ENCODE data around the gene DNAH2.

The DNAH2 gene

GRCh38 chr17:7864995-7865650 lies 147.6 kb downstream of the DNAH2 start:
- no peaks in the 10 kb centered on the region for H3K4me1 ChIP-seq
- no peak for DNase-seq
- H3K36me3 ChIP-seq = no peaks in the 10 kb centered on the region
- TF ChIP-seq, protein P1, sequence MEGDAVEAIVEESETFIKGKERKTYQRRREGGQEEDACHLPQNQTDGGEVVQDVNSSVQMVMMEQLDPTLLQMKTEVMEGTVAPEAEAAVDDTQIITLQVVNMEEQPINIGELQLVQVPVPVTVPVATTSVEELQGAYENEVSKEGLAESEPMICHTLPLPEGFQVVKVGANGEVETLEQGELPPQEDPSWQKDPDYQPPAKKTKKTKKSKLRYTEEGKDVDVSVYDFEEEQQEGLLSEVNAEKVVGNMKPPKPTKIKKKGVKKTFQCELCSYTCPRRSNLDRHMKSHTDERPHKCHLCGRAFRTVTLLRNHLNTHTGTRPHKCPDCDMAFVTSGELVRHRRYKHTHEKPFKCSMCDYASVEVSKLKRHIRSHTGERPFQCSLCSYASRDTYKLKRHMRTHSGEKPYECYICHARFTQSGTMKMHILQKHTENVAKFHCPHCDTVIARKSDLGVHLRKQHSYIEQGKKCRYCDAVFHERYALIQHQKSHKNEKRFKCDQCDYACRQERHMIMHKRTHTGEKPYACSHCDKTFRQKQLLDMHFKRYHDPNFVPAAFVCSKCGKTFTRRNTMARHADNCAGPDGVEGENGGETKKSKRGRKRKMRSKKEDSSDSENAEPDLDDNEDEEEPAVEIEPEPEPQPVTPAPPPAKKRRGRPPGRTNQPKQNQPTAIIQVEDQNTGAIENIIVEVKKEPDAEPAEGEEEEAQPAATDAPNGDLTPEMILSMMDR (IDR thresholded peaks at IDR 0.05; ENCODE audit: low read depth, low read length) = no peak
- no peaks in the 10 kb centered on the region for H3K27me3 ChIP-seq
- H3K9me3 ChIP-seq = no peaks in the 10 kb centered on the region
- no peak overlapping the region for H3K4me3 ChIP-seq (ENCODE audit: low read depth, low read length)

DNA sequence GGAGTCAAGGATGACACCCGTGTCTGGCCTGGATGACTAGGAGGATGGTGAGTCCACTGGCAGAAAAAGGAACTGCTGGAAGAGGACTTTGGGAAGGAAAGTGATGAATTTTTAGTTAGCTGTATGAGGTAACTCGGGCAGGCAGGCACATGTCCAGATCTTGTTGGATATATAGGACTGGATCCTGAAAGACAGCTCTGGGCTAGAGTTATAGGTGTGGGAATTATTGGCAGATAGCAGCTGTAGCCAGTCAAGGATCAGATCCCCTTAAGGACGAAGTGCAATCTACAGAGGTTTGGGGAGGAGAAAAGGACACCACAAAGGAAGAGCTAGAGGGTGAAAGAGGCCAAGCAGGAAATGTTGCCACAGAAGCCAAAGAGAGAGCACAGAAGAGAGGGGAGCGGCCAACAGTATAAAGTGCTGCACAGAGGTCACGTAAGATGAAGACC lies 150.4 kb downstream of the DNAH2 start:
- no peak overlapping the region for H3K4me3 ChIP-seq (ENCODE audit: low read depth, low read length)
- no peaks in the 10 kb centered on the region for H3K9me3 ChIP-seq
- DNase-seq = no peak
- H3K27me3 ChIP-seq = no peaks in the 10 kb centered on the region
- TF ChIP-seq, protein P1 (IDR thresholded peaks at IDR 0.05; ENCODE audit: low read depth, low read length) = no peak
- no peaks in the 10 kb centered on the region for H3K36me3 ChIP-seq
- no peaks in the 10 kb centered on the region for H3K4me1 ChIP-seq

GRCh38 chr17:7873051-7873450 lies 155.5 kb downstream of the DNAH2 start:
- no peaks in the 10 kb centered on the region for H3K36me3 ChIP-seq

GRCh38 chr17:7875804-7876370 lies 158.3 kb downstream of the DNAH2 start:
- Histone ChIP-seq H3K4me1 (no peaks in the 10 kb centered on the region), H3K9me3 (no peaks in the 10 kb centered on the region), H3K27me3 (no peaks in the 10 kb centered on the region), H3K4me3 (ENCODE audit: low read depth, low read length) (no peak overlapping the region), H3K36me3 (peaks cover 5% of the 10 kb centered on the region; the same call in 1 of the 2 replicates)
- TF ChIP-seq, protein P1 (IDR thresholded peaks at IDR 0.05; ENCODE audit: low read depth, low read length) = no peak
- DNase-seq = no peak

More at GRCh38 chr17:7873051-7873450, 155.5 kb downstream of the DNAH2 start:
- TF ChIP-seq, protein P1 (IDR thresholded peaks at IDR 0.05; ENCODE audit: low read depth, low read length) = no peak
- Histone ChIP-seq H3K4me1 (no peaks in the 10 kb centered on the region), H3K27me3 (no peaks in the 10 kb centered on the region), H3K9me3 (no peaks in the 10 kb centered on the region), H3K4me3 (ENCODE audit: low read depth, low read length) (no peak overlapping the region)
- DNase-seq = no peak

GRCh38 chr17:7878234-7878633 lies 160.7 kb downstream of the DNAH2 start:
- Histone ChIP-seq H3K4me1 (peaks cover 3% of the 10 kb centered on the region; the same call in 1 of the 2 replicates), H3K27me3 (no peaks in the 10 kb centered on the region), H3K4me3 (ENCODE audit: low read depth, low read length) (no peak overlapping the region), H3K36me3 (peaks cover 5% of the 10 kb centered on the region; the same call in 1 of the 2 replicates), H3K9me3 (no peaks in the 10 kb centered on the region)
- TF ChIP-seq, protein P1 (IDR thresholded peaks at IDR 0.05; ENCODE audit: low read depth, low read length) = no peak
- DNase-seq = no peak

Data from BE2C (cell line).